Kasumi-1 (cell line): Measurements from ENCODE around the gene FYB2.
"Not testable (repeated sequence)": the region's sequence is repeated elsewhere in the genome, so short reads cannot be mapped to it uniquely, and the experiment has no call there.

Experiments used
- DNase-seq, 2 experiments: peaks; one replicate each; lab custom pipeline; 2025; lab: John Stamatoyannopoulos, UW

Gene FYB2

DNA sequence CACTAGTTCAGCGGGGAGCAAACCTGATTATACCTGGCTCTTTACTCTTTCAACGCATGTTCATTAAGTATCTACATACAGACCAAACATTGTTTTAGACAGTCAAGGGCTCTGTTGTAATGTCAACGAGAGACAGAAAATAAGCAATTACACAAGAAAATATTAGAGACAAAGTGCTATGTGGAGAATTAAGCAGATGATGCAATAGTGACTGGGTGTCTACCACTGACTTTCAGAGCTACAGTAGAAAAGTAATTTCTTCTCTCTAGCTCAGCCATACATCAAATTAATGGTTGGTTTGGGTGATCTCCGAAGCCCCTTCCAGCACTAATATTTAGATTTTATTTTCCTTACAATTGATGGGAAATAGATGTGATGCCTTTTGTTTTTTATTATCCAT is 23.3 kb downstream of the FYB2 start:
- no peak for DNase-seq

DNA sequence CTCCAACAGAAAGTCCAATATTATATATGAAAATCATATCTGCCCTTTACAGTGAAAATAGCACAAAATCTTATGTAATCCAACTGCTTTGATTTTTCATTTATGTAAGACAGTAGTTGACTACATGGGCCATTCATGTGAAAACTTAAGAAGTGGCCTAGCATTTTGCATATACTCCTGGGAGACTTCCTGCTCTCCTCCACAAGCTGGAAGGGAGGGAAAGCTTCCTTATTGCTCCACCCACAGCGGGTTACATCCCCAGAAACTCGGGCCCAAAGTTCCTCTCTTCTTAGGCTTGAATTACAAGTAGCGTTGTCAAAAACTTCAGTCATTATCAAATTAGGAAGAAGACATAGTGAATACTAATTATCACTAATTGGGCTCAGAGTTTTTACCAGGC is 29.2 kb downstream of the FYB2 start:
- no peak for DNase-seq

DNA sequence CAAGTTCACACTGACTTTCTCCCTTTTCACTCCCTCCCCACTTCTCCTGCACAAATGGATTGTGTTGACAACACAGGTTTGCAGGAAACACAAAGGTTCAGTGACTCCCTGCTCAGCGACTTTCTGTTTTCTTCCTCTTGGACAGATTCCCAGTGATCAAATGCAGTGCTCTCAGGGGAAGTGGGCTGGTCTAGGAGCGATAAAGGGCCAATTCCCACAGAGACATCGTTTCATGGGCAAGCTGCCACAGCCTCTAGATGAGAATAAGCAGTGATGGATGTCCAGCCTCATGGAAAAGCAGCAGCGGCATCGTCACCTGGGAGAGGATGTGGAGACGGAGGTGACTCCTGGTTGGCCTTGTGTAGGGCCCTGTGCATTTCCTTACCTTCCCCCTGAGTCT is 30.6 kb downstream of the FYB2 start:
- DNase-seq: no peak

DNA sequence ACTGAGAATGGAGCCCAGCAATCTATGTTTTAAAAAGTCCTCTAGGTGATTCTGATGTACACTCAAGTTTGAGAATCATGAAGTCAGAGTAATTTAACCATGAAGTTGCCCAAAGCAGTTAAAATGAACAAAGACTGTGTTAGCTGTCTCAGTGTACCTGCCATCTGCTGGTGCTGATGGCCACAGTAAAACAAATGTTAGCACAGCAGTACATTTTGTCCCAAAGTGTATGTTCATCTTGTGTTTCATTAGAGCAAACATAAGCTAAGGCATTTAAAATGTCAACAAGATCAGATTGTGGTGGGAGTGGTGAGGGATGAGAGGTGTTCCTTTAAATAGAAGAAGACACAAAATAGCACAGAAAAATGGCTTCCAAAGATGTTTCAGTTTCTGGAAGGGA is 31.1 kb downstream of the FYB2 start:
- no peak for DNase-seq

DNA sequence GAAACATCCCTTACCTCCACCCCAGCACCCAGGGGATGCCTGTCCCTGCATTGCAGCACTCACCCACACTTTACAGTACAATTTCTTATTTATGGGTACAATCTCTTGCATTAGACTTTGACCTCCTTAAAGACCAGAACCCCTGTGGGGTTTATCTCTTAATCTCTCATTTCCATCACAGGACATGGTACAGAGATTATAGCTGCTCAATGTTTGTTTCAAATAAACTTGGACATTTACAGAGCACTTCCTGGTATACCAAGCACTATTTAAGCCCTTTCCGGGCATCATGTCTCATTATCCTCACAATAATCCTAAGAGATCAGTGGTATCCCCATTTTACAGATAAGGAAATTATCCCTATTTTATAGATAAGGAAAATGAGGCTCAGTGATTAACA is 31.9 kb downstream of the FYB2 start:
- DNase-seq: no peak

DNA sequence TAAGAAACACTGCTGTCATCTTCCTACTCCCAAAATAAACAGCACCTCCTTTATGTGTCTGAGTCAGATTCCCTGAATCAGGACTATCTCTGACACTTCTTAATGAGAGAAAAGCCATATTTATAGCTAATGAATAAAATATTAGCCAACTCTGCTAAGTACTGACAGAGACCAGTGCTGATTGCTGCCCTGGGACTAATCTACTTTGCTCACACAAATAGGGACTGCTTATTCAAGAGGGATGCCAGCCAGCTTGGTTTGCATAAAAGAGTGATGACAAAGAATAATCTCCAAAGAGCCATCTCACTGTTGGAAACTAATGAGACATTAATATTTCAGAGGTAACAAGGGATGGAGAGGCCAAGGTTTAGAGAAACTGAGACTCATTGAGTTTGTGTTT is 36.4 kb downstream of the FYB2 start:
- no peak for DNase-seq

DNA sequence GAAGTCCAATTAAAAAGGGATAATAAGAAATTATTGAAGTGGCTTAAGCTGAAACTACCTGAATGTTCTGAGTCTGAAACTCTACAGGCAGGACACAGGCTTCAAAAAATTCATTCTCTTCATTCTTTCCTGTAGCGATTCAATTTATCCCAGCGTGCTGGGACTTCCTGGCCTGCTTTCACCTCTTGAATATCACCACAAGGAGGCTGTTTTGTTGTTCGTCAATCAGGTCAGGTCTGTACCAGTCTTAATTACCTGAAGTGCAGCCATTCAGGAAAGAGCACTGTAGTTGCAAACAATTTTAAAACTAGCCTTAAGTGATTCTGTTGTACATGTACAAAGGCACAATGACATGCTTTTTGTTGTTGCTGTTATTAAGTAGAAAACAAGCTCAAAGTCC is 38.4 kb downstream of the FYB2 start:
- no peak for DNase-seq

DNA sequence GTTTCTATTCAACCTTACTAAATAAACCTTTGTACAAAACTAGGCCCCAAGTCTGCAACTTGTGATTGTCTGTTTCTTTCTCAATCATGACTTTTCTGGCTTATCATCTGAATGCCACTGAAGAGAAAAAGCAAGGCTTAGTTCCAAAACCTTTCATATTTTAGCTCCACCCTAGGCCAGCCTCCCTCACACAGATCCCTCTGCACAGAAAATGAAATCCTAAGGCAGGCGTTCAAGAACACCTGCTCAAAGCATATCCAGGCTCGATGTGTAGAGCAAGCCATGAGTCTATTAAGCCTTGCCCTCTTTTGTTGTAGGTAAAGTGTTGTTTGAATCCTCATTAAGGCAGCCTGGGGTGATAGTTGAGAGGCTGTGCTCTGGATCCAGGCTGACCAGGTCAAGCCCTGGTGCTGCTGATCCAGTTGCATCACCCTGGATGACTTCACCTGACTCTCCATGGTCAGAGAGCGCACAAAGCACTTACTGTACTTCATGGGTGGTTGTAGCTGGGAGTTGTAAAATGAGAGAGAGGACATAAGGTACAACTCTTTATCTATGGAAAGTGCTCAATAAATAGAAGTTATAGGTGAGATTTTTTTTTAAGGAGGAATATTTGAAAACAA is 39.0 kb downstream of the FYB2 start:
- no peak for DNase-seq

DNA sequence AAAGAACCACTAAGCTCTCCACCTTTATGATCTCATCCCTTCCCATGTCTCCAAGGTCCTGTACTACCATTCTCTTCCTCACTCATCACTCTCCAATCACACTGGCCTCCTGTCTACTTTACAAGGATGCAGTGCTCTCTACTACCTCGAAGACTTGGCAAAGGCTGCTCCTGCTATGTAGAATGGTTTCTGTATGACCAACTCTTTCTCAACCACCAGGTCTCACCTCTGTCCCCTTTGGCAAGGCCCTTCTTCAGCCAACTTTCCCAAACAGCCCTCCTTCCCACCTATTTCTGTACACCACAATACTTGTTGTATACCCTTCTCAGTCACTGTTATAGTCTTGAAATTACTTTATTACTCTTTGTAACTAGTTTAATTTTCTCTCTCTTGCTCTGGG is 41.2 kb downstream of the FYB2 start:
- DNase-seq: no peak

DNA sequence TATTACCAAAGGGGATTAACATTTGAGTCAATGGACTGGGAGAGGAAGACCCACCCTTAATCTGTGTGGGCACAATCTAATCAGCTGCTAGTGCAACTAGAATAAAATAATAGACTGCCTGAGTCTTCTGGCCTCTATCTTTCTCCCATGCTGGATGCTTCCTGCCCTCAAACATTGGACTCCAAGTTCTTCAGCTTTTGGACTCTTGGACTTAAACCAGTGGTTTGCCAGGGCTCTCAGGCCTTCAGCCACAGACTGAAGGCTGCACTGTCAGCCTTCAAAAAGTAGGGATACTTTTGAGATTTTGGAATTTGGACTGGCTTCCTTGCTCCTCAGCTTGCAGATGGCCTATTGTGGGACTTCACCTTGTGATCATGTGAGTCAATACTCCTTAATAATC is 44.5 kb downstream of the FYB2 start:
- DNase-seq: not testable (repeated sequence)

DNA sequence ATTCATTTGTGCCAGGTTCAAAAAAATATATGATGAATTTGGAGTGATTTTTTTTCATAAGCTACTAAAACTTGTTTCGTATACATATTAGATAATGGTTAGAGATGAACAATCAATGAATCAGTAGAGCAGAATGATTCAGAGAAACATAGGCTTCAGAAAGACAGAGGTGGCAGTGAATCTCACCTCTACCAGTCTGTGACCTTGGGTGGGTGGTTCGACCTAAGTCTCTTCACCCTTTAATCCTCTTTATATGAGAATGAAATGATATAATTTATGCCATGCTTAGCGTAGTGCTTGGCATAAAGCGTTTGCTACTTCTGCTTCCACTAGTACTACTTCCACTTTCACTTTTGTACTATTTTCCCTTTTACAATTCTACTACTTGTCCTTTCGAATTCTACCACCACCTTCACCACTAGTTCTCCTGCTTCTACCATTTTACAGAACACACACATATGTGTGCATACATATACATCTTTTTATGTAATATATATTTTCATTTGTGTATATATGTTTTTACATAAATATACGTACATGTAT is 45.1 kb downstream of the FYB2 start:
- DNase-seq: no peak

DNA sequence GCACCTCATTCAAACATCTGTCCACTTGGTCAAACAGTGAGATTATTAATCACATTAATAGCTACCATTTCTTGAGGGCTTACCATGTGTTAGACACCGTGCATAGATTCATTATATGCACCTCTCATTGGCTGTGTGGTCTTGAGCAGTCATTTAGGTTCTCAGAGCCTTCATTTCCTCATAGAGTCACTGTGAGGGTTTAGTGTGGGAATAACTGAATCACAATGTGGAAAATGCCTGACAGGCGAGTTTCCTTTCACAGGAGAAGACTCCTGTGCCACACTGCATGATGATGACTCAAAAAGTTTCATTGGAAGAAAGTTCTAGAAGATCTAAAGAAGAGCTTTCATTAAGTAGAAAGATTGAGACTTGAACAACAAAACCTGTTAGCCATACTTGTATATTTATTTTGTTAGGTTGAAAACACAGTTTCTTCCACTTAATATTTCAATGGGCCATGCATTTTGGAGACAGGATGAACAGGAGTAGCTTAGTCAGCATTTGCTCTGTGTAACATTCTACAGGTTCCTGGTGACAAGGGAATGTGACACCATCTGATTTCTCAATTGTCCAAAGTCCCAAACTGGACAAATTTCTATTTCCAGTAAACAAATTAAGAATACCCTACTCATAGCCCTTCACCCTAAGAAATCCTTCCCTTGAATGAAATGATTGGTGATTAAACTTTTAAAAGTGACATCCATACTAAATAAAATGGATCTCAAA is 45.7 kb downstream of the FYB2 start:
- no peak for DNase-seq

DNA sequence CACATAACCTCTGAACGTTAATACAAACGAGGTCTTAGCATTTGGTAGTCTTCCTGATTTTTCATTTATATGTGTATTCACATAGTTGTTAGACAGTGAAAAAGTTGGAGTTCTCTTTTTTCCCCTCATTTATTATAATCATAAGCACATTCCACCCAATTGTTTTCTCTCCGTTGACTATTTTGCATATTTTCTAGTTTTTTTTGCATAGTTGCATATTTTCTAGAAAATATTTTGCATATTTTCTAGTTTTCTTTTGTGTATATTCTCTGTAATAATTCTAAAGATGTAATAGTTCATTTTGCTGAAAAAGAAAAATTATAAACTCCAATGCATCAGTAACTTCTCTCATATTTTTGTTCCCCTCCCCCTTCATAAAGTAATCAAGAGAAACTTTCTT is 47.5 kb downstream of the FYB2 start:
- DNase-seq: no peak

DNA sequence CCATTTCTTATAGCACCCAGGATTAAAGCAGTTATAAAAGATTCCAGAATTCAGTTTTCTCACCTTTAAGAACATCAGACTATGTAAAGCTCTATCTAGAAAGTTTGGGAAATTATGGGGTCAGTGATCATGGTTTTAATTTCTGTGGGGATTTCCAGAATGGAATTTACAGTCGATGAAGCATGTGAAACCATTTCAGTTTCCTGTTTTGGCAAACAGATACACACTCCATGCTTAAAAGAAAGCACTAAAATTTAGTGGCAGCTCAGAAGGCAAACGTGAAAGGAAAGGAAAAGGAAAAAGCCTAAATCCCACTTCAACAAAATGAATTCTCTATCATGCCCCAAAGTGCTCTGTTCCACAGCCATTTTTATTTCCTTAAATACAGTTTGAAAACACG is 60.4 kb downstream of the FYB2 start:
- no peak for DNase-seq

DNA sequence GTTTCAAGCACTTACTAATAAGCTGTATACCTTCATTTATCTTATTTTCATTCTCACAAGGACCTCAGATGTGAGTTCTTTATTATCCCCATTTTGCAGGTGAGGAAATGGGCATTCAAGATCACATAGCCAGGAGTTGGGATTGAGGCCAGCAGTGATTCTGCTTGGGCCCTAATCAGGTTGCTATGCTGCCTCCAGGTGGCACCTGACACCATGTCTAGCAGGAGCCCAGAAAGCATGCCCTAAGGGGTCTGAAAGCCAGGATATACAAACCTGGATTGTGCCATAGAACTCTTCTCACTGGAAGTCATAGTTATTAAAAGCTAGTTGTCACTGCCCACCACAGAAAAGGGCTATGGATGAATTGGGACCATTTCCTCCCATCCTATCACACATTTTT is 61.1 kb downstream of the FYB2 start:
- no peak for DNase-seq

DNA sequence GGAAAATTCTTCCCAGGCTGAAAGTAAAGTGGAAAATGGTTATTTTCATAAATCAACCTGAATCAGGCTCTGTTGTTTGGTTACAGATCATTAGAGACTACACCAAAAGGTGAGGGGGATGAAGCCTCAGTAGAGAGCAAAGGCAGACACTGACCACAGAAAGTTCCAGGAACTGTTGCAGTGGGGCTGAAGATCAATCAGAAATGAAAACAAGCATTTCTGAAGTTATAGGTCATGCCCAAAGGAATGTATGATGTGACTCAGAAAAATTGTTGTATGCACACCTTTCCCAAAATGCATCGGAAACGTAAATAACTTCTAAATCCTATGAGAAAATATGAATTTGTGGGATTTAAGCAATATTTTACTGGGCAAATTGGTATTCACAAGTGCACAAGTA is 63.3 kb downstream of the FYB2 start:
- DNase-seq: no peak

DNA sequence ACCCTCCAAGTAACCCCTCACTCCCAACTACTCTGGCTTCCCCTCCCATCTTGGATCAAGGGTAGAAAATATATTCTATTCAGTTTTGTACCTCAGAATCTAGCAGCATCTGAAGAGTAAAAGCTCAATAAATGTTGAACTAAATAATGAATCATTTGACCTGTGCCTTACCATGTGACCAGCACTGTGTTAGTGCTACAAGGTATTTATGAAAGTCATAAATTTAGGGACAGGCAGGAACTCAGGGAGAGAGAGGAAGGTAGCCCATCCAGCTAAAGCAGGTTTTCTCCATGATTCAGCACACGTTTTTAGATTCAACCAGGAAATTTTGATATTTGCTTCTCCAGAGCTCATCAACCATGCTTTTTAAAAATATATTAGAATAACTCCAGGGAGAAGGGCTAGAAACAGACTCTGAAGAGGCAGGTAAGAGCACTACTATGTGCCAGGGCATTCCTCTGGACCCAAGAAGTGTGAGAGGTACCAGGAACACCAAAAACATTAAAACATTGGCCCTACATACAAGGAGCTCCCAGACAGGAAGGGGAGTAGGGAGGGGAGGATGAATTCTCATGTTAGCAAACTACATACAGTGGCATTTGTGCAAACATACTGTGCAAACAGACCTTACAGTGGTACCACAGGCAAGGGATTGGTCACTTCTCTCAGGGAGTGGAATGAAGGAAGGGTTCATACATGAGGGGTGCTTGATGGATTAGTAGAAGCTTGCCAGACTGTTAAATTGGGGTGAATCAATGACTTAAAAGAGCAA is 64.3 kb downstream of the FYB2 start:
- DNase-seq: no peak

DNA sequence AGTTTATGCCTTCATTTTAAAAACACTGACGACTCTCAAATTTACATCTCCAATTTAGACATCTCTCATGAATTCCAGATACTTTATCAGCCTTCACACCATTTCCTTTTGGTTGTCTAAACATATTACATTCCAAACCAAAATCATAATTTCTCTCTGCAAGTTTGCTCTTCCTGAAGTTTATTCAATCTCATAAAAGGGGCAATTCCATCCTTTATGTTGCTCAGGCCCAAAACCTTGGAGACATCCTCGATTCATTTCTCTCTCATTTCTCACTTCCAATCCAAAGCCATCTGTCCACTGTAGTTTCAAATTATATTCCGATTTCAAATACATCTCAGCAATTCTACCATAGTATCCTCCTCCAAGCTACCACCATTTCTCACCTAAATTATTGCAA is 74.0 kb downstream of the FYB2 start:
- no peak for DNase-seq

DNA sequence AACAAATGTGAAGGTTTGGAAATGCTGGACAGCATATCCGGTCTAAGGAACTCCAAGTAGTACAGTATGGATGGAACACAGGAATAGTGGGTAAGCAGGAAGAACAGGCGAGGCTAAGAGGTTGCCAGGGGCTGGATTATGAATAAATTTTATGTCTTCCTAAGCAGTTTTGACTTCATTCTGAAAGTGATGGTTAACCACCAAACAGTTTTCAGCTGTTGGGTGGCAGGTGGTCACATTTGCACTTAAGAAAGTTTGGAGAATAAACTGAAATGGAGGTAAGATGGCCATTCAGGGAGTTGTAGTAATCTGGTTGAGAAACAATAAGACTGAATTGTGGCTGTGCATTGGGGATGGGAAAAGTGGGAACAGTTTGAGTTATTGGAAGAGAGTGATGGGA is 90.2 kb downstream of the FYB2 start:
- no peak for DNase-seq

DNA sequence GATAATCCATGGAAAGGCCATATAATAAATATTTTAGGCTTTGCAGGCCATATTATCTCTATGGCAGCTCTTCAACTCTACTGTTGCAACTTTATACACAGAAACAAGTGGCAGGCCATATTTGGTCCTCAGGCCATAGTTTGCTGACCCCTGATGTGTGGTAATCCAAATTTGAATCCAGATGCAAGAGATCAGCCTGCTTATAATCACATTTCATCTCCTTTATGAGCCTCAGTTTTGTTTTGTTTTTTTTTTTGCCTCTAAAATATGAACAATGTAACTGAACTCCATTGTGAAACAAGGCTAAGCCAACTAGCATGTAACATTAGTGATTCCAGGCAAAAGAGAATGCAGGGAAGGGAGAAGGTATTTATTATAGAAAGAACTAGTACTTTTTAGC is 92.5 kb downstream of the FYB2 start:
- no peak for DNase-seq

DNA sequence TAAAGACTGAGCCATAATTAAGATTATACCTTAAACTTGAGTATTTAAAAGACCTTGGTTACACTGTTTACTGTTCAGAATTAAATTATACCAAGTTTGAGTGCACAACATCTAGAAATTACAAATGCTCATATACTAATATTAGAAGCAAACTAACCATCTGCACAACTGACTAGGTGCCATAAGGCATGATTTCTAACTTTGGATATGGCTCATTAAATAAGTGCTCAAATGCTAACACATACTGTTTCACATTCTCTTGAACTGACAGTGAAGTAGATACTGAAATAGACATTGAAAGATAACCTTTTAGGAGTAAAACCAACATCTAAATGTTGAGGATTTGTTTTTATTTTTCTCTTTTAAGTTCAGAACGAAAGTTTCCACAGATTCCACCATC is 100.0 kb downstream of the FYB2 start:
- DNase-seq: no peak

DNA sequence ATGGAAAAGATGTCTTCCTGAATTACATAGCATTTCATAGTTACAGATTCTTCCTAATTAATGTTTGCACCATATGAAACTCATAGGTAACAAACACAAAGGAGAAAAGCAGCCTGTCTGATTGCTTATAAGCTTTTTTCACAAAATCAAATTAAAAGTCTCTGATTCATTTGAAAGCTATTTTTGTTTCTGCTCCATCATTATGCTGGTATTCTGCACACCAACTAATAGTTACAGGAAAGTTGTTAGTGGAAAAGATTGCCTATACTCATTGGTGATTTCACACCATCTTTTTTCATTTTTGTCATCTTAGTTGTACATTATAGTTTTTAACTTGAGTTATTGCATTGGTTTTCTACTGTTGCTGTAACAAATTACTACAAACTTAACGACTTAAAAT is 104.0 kb downstream of the FYB2 start:
- no peak for DNase-seq

DNA sequence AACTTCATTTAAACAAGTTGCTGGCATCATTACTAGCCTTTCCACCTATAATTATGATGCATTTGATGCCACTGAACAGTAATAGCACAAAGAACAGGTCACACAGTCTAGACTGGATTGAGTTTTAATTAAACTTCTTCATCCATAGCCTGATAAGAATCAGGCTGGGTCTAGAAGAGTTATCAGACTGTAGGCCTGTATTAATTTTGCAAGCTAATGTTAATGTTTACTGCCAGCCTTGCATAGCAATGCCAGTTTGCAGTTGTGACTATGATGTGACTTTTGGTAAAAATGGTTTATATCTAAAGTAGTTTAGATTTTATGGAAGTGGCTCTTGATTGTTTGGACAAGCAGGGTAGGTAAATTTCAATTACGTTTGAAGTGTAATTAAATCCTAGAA is 106.1 kb downstream of the FYB2 start:
- no peak for DNase-seq
